Vagina (tissue), 2 donors: ENCODE data around the gene ACAT1. TPM values are rescaled to one million over a fixed set of nuclear protein-coding genes. Genes with fewer than 3 reads are reported as not detected.
"Not testable (repeated sequence)": the region's sequence is repeated elsewhere in the genome, so short reads cannot be mapped to it uniquely, and the experiment has no call there.

Experiments
- DNase-seq, 2 donors: peaks; one replicate each; pipeline ENCODE4 v3.0.0-alpha.2; 2017; ENCODE audit errors: extremely low spot score in 2 of 2
- H3K27ac ChIP-seq: fragments of 200-600 bp; sonication (generic); one replicate; pipeline ENCODE4 v1.5.1; 2019
- H3K27me3 ChIP-seq: fragments of 200-600 bp; sonication (generic); one replicate; pipeline ENCODE4 v1.5.1; 2019
- H3K36me3 ChIP-seq, 2 donors: fragments of 200-600 bp; sonication (generic); one replicate each; pipeline ENCODE4 v1.5.1; 2017 to 2019
- H3K4me1 ChIP-seq: fragments of 200-600 bp; sonication (generic); one replicate; pipeline ENCODE4 v1.5.1; 2019
- H3K4me3 ChIP-seq, 2 donors: fragments of 200-600 bp; sonication (generic); 1 replicate in 1 of 2; 2 replicates in 1 of 2; pipeline ENCODE4 v1.5.1; 2016 to 2019
- H3K9me3 ChIP-seq: fragments of 200-600 bp; sonication (generic); one replicate; pipeline ENCODE4 v1.5.1; 2019
- CTCF ChIP-seq, 3 experiments: fragments of 450-650 bp in 2 of 3; fragments of 200-600 bp in 1 of 3; sonication (generic) in 1 of 3; IDR thresholded peaks; one replicate each; pipeline ENCODE4 v1.5.1; 2017 to 2019; ENCODE audit warnings: antibody characterized with exemption in 3 of 3, mild to moderate bottlenecking in 2 of 3, moderate library complexity in 2 of 3
- POLR2A ChIP-seq, 2 donors: fragments of 450-650 bp; IDR thresholded peaks; one replicate each; pipeline ENCODE4 v1.6.1; 2017; ENCODE audit warnings: antibody characterized with exemption in 2 of 2, mild to moderate bottlenecking in 2 of 2, moderate library complexity in 2 of 2
- POLR2AphosphoS5 ChIP-seq, 2 donors: sonication (generic); formaldehyde crosslinking; IDR thresholded peaks; one replicate each; pipeline ENCODE4 v1.9.0; 2017; ENCODE audit warnings: antibody characterized with exemption in 2 of 2, mild to moderate bottlenecking in 2 of 2, low read depth in 1 of 2; ENCODE audit not compliant: insufficient read depth in 1 of 2
- intact Hi-C: fragments of 100-400 bp; cut with DNase I; formaldehyde crosslinking; loops from one replicate; pipeline ENCODE4 v1.15.1; 2023
- total RNA-seq: library from RNA; depleted of rRNA; stranded (reverse); fragments of >200 nt; gene quantifications from one replicate; pipeline ENCODE4 v1.2.3, GENCODE V29; 2016

The ACAT1 gene
- total RNA-seq, 1 donor from 2014 or later, result 71.0 TPM

GRCh38 chr11:108154591-108154990 lies 33.2 kb downstream of the ACAT1 start:
- Histone ChIP-seq H3K36me3 (peaks cover 0 to 18% of the 10 kb centered on the region in 2 donors), H3K27me3 (no peaks in the 10 kb centered on the region), H3K9me3 (no peaks in the 10 kb centered on the region), H3K4me1 (no peaks in the 10 kb centered on the region), H3K27ac (no peak overlapping the region), H3K4me3 (no peak overlapping the region)
- intact Hi-C loops, result no loop called here
- no peak for DNase-seq
- no peak for TF ChIP-seq POLR2A (IDR thresholded peaks at IDR 0.05)
- TF ChIP-seq CTCF (IDR thresholded peaks at IDR 0.05), result no peak
- no peak for TF ChIP-seq POLR2AphosphoS5 (IDR thresholded peaks at IDR 0.05; ENCODE audit: insufficient read depth in 1 of 2, low read depth in 1 of 2)

- intact Hi-C loops, result no loop called here
- TF ChIP-seq POLR2A (IDR thresholded peaks at IDR 0.05) (no peak), CTCF (IDR thresholded peaks at IDR 0.05) (no peak), POLR2AphosphoS5 (IDR thresholded peaks at IDR 0.05; ENCODE audit: insufficient read depth in 1 of 2, low read depth in 1 of 2) (no peak)
- Histone ChIP-seq H3K4me3 (no peak overlapping the region), H3K9me3 (no peaks in the 10 kb centered on the region), H3K27me3 (no peaks in the 10 kb centered on the region), H3K27ac (no peak overlapping the region), H3K4me1 (no peaks in the 10 kb centered on the region), H3K36me3 (peaks cover 0 to 48% of the 10 kb centered on the region in 2 donors)
- DNase-seq, result no peak
These were observed 39.7 kb downstream of the ACAT1 start for GRCh38 chr11:108160970-108161566.

- H3K27ac ChIP-seq, intact Hi-C loops, H3K9me3 ChIP-seq, H3K4me3 ChIP-seq, H3K4me1 ChIP-seq, H3K27me3 ChIP-seq, DNase-seq: not testable (repeated sequence)
- H3K36me3 ChIP-seq, result peaks cover 0 to 67% of the 10 kb centered on the region in 2 donors
These were observed 41.5 kb downstream of the ACAT1 start for GRCh38 chr11:108162878-108163277.

- H3K4me1 ChIP-seq, result peaks cover 4% of the 10 kb centered on the region
- intact Hi-C loops, result no loop called here
These were observed 46.3 kb downstream of the ACAT1 start for GRCh38 chr11:108167624-108168023.

GRCh38 chr11:108170184-108170583 lies 48.8 kb downstream of the ACAT1 start:
- Histone ChIP-seq H3K27ac (no peak overlapping the region), H3K27me3 (no peaks in the 10 kb centered on the region), H3K4me3 (peak overlapping the region in 1 of 2 donors; percentile 10), H3K9me3 (no peaks in the 10 kb centered on the region), H3K36me3 (peaks cover 0 to 45% of the 10 kb centered on the region in 2 donors), H3K4me1 (peaks cover 4% of the 10 kb centered on the region)
- intact Hi-C loops, result no loop called here
- TF ChIP-seq CTCF (IDR thresholded peaks at IDR 0.05) (no peak), POLR2A (IDR thresholded peaks at IDR 0.05) (no peak), POLR2AphosphoS5 (IDR thresholded peaks at IDR 0.05; ENCODE audit: insufficient read depth in 1 of 2, low read depth in 1 of 2) (no peak)
- no peak for DNase-seq

More at GRCh38 chr11:108167624-108168023, 46.3 kb downstream of the ACAT1 start:
- TF ChIP-seq CTCF (IDR thresholded peaks at IDR 0.05), result no peak
- no peak for TF ChIP-seq POLR2A (IDR thresholded peaks at IDR 0.05)
- no peak for TF ChIP-seq POLR2AphosphoS5 (IDR thresholded peaks at IDR 0.05; ENCODE audit: insufficient read depth in 1 of 2, low read depth in 1 of 2)
- no peaks in the 10 kb centered on the region for H3K27me3 ChIP-seq
- no peak overlapping the region for H3K4me3 ChIP-seq
- no peak overlapping the region for H3K27ac ChIP-seq
- DNase-seq, result no peak
- H3K9me3 ChIP-seq, result no peaks in the 10 kb centered on the region
- peaks cover 0 to 56% of the 10 kb centered on the region in 2 donors for H3K36me3 ChIP-seq
